Measurements from ENCODE around the gene PTHLH. TPM values are rescaled to one million over a fixed set of nuclear protein-coding genes. Genes with fewer than 3 reads are reported as not detected.

Gene PTHLH
- total RNA-seq, 1 experiment from 2014 or later, result not detected

DNA sequence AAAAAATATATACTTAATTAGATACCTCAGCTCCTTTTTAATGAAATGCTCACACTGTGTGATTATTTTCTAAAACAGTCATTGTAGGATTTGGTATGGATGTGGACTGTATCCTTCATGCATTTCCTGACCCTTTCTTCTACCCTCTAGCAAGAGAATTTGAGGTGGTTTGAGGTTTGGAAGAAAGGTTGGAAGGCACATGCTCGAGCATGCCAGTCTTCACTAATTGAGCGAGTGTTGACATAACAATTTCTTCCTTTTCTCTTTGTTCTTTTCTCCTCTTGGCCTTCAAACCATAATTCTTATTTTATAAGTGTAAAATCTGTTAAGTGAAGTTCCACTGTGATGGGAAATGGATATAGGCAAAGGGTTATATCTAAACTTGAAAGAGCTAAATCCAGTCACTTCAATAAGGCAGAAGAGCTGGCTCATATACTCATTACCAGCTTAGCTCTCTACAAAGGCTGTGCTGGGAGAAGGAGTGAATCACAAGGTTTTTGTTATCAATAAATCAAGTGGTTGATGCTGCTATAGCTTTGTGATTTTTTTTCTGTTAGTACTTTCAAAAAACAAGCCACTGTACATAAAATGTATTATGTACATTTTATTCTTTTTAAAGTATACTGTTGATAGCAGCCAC is 16.2 kb upstream of the PTHLH start:
- H3K4me1 Mint-ChIP-seq, result no peaks in the 10 kb centered on the region
- DNase-seq (ENCODE audit: low spot score) (no peak), ATAC-seq (no peak)
- no peak overlapping the region for H3K27ac Mint-ChIP-seq
- H3K9me3 Mint-ChIP-seq, result peaks cover 10% of the 10 kb centered on the region
- H3K27me3 Mint-ChIP-seq (ENCODE audit: low read depth), result no peaks in the 10 kb centered on the region
- H3K4me3 Mint-ChIP-seq, result no peak overlapping the region
- ChIA-PET CTCF (interaction anchor here (1.1 kb wide), 1 partner anchor 740 kb away, joined by 3 read pairs; no protein-coding TSS in a partner anchor), POLR2A (no interaction called here)
- TF ChIP-seq, protein P1, sequence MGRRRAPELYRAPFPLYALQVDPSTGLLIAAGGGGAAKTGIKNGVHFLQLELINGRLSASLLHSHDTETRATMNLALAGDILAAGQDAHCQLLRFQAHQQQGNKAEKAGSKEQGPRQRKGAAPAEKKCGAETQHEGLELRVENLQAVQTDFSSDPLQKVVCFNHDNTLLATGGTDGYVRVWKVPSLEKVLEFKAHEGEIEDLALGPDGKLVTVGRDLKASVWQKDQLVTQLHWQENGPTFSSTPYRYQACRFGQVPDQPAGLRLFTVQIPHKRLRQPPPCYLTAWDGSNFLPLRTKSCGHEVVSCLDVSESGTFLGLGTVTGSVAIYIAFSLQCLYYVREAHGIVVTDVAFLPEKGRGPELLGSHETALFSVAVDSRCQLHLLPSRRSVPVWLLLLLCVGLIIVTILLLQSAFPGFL (CRISPR knock-in tag; IDR thresholded peaks at IDR 0.05; ENCODE audit: borderline replicate concordance), result no peak
- TF ChIP-seq ZNF281 (CRISPR knock-in tag; IDR thresholded peaks at IDR 0.05) (no peak), NFE2L1 (CRISPR knock-in tag; IDR thresholded peaks at IDR 0.05) (no peak), ZNF317 (CRISPR knock-in tag; IDR thresholded peaks at IDR 0.05; ENCODE audit: borderline replicate concordance, low read depth) (no peak), ELF4 (CRISPR knock-in tag; IDR thresholded peaks at IDR 0.05; ENCODE audit: low read depth) (no peak), MLX (CRISPR knock-in tag; IDR thresholded peaks at IDR 0.05) (no peak), MAX (CRISPR knock-in tag; IDR thresholded peaks at IDR 0.05) (no peak), SMAD3 (CRISPR knock-in tag; IDR thresholded peaks at IDR 0.05; ENCODE audit: borderline replicate concordance) (no peak), NR1H2 (CRISPR knock-in tag; IDR thresholded peaks at IDR 0.05) (no peak), ZNF671 (CRISPR knock-in tag; IDR thresholded peaks at IDR 0.05) (no peak)
- no peaks in the 10 kb centered on the region for H3K36me3 Mint-ChIP-seq

DNA sequence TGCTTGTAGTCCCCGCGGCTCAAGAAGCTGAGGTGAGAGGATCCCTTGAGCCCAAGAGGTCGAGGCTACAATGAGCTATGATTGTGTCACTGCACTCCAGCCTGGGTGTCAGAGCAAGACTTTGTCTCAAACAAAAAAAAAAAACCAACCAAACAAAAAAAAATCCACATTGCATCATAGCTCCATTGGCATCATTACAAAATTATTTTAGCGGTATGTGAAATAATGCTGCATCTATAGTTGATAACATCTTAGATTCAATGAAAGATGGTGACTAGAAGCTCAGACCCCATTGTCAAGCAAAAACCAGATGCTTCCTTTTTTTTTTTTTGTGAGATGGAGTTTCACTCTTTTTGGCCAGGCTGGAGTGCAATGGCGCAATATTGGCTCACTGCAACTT is 14.8 kb upstream of the PTHLH start:
- DNase-seq (ENCODE audit: low spot score) (no peak), ATAC-seq (no peak)
- Mint-ChIP-seq H3K4me1 (no peaks in the 10 kb centered on the region), H3K36me3 (no peaks in the 10 kb centered on the region), H3K27me3 (ENCODE audit: low read depth) (peaks cover 3% of the 10 kb centered on the region; the same call in 1 of the 2 replicates), H3K4me3 (no peak overlapping the region), H3K9me3 (peaks cover 10% of the 10 kb centered on the region), H3K27ac (no peak overlapping the region)
- ChIA-PET POLR2A (no interaction called here), CTCF (no interaction called here)
- TF ChIP-seq SMAD3 (CRISPR knock-in tag; IDR thresholded peaks at IDR 0.05; ENCODE audit: borderline replicate concordance), result no peak
- TF ChIP-seq CBFB (CRISPR knock-in tag; IDR thresholded peaks at IDR 0.05; ENCODE audit: low read depth), result no peak
- no peak for TF ChIP-seq ERG (CRISPR knock-in tag; IDR thresholded peaks at IDR 0.05)
- TF ChIP-seq FOXK1 (CRISPR knock-in tag; IDR thresholded peaks at IDR 0.05), result no peak
- TF ChIP-seq ZNF416 (CRISPR knock-in tag; IDR thresholded peaks at IDR 0.05), result no peak
- TF ChIP-seq MAX (CRISPR knock-in tag; IDR thresholded peaks at IDR 0.05), result no peak
- no peak for TF ChIP-seq IRF2 (CRISPR knock-in tag; IDR thresholded peaks at IDR 0.05; ENCODE audit: borderline replicate concordance, low read depth)
- TF ChIP-seq, protein P2, sequence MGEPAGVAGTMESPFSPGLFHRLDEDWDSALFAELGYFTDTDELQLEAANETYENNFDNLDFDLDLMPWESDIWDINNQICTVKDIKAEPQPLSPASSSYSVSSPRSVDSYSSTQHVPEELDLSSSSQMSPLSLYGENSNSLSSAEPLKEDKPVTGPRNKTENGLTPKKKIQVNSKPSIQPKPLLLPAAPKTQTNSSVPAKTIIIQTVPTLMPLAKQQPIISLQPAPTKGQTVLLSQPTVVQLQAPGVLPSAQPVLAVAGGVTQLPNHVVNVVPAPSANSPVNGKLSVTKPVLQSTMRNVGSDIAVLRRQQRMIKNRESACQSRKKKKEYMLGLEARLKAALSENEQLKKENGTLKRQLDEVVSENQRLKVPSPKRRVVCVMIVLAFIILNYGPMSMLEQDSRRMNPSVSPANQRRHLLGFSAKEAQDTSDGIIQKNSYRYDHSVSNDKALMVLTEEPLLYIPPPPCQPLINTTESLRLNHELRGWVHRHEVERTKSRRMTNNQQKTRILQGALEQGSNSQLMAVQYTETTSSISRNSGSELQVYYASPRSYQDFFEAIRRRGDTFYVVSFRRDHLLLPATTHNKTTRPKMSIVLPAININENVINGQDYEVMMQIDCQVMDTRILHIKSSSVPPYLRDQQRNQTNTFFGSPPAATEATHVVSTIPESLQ (CRISPR knock-in tag; IDR thresholded peaks at IDR 0.05), result no peak
- no peak for TF ChIP-seq ZBTB43 (CRISPR knock-in tag; IDR thresholded peaks at IDR 0.05)
- TF ChIP-seq, protein P3, sequence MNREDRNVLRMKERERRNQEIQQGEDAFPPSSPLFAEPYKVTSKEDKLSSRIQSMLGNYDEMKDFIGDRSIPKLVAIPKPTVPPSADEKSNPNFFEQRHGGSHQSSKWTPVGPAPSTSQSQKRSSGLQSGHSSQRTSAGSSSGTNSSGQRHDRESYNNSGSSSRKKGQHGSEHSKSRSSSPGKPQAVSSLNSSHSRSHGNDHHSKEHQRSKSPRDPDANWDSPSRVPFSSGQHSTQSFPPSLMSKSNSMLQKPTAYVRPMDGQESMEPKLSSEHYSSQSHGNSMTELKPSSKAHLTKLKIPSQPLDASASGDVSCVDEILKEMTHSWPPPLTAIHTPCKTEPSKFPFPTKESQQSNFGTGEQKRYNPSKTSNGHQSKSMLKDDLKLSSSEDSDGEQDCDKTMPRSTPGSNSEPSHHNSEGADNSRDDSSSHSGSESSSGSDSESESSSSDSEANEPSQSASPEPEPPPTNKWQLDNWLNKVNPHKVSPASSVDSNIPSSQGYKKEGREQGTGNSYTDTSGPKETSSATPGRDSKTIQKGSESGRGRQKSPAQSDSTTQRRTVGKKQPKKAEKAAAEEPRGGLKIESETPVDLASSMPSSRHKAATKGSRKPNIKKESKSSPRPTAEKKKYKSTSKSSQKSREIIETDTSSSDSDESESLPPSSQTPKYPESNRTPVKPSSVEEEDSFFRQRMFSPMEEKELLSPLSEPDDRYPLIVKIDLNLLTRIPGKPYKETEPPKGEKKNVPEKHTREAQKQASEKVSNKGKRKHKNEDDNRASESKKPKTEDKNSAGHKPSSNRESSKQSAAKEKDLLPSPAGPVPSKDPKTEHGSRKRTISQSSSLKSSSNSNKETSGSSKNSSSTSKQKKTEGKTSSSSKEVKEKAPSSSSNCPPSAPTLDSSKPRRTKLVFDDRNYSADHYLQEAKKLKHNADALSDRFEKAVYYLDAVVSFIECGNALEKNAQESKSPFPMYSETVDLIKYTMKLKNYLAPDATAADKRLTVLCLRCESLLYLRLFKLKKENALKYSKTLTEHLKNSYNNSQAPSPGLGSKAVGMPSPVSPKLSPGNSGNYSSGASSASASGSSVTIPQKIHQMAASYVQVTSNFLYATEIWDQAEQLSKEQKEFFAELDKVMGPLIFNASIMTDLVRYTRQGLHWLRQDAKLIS (CRISPR knock-in tag; IDR thresholded peaks at IDR 0.05; ENCODE audit: borderline replicate concordance), result no peak
